HG02885 (cell line): ENCODE measurements around the gene KCNQ1.

Experiments used
- ATAC-seq: cut with Tn5 transposase; IDR thresholded peaks from one replicate; pipeline ENCODE4 v1.9.1; 2021; ENCODE audit warnings: mild to moderate bottlenecking; ENCODE audit not compliant: unreplicated experiment, poor library complexity

KCNQ1 gene

DNA sequence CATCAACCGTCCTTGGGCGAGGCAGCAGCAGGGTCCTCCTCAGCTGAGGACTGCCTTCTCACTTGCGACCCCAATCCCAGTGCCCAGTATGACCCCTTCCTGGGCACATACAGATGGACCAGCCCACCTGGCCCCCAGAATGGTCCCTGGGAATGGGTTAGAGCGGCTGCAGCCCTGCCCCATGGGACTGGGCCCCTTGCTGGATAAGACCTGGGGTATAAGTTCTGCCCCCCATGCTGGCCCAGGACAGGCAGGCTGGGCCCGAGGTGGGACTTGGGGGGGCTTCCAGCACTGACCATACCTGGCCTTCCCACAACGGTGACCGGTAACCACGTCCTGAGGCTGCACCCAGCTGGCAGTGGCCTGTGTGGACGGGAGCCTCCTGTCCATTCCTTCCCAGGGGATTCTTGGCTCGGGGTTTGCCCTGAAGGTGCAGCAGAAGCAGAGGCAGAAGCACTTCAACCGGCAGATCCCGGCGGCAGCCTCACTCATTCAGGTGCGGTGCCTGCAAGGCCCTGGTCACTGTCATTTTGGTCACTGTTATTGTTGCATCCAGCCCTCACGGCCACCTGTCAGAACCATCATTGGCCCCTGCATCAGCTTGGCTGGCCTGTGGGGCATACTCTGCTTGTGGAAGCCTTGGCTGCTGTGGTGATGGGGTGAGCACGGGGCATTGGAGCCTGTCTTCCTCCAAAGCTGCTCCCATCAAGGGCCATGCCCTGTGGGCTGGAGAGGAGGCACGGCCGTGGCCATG, 140.2 kb downstream of the KCNQ1 start:
- no peak for ATAC-seq

DNA sequence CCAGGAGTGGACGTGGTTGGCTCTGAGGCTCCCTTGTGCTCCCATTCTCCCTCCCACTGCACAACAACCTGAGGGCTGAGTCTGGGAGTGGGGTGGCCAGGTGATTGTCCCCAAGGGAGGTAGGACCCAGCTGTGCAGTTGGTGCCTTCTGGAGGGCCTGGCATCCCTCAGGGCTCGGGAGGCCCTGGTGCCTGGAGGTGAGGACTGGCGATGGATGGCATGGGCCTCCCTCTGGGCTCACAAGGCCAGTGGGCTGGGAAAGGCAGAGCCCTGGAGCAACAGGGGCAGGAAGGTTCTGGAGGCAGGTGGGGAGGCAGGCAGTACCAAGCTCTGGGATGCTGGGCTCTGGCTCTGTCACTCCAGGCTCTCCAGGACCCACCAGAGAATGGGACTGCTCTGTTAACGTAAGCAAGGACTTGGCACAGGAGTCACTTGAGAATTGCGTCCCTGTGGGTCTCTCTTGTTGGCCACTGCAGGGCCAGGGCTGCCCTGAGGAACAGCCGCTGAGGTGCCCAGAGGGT, 140.8 kb downstream of the KCNQ1 start:
- ATAC-seq = no peak

DNA sequence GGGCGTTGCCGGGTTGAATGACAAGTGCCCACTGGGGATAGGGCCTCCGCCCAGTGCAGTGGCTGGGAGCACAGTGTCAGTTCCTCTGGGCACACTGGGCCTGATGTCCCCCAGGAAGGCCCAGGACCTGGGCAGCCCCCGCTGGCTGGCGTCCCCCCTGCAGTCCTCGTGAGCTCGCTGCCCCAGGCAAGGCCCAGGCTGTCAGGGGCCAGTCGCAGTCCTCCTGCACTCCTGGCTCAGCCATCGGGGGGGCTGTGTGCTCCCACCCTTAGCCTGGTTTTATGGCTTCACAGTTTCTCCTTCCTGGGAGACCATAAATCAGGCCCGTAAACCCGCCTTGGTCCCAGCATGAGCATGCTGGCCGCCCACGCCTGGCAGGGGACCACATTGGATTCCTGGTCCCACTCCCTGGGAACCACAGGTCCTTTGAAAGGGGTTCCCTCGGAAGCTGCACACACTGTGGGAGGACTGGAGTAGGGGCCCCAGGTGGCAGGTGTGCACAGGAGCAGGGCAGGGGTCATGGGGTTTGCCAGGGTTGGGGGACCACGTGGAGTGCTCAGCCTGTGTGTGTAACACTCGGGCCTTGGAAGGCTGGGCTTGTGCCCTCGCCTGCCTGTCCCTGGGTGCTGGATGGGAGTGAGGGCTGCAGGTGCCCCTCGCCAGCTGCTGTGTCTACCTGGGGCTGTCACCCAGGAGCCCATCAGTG, 141.4 kb downstream of the KCNQ1 start:
- ATAC-seq = no peak

DNA sequence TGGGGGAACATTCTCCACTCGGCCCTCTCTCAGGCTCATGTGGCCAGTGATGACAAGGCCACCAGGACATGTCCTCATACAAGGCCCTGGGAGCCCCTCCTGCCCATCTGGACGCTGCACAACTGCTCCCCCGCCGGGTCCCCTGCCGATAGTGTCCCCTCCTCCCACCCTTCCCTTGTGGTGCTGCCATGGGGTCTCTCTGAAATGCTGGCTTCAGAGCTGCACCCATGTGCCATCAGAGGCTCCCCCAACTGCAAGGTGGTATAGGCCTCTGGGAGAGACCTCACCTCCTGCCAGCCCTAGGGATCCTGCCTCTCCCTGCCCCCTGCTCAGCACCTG, 142.0 kb downstream of the KCNQ1 start:
- ATAC-seq = no peak

DNA sequence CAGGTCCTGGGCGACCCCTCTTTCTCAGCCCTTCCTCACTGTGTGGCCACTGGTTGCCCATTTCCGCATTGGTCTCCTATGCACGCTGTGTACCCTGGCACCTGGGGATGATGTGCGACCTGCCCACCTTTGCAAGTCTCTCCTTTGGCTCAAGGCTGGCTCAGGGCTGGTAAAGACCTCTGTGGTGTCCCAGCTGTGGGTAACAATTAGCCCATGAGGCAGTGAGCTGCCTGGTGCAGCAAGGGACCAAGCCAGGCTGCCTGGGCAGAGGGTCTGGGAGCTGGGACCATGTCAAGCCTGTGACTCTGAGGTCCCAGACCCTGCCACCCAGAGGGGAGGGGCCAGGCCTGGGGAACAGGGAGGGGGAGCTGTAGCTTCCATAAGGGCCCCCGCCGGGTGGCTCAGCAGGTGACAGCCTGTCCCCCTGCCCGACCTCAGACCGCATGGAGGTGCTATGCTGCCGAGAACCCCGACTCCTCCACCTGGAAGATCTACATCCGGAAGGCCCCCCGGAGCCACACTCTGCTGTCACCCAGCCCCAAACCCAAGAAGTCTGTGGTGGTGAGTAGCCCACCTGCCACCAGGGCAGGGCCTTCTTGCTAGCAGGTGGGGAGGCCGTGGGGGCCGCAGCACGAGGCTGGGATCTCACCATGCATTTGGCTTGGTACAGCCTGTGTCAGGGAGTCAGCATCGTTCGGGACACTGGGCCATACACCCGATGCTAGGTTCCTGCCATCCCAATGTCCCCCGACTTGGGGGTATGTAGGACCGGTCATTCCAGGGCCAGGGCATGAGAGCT, 142.5 kb downstream of the KCNQ1 start:
- no peak for ATAC-seq

DNA sequence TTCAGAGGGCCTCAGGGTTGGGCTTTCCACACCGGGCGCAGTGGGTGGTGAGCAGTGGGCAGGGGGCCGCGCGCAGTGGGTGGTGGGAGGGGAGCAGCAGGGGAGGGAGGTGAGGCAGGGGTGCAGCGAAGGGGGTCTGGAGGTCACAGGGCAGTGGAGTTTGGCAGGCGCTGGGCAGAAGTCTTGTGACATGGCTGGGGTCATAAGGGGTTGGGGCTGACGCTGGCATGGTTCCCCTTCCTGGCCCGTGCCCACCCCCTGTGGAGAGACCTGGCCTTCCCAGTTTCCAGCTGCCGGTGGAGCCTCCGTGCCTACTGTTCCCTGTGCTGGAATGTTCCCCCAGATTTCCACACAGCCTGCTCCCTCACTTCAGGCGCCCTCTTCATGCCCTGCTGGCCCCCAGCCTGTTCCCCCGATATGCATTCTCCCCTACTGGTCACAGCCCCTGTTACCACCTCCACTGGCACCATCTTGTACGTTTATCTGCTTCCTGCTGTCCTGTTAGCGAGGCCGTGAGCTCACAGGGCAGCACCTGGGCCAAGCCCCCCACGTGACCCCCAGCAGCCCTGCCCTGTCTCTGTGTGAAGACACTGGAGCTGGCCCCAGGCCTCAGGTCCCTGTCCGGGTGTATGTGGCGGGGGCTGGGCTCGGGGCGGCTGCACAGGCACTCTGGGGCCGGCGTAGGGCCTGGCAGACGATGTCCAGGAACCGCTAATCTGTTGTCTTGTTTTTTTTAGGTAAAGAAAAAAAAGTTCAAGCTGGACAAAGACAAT, 143.4 kb downstream of the KCNQ1 start:
- ATAC-seq = no peak

DNA sequence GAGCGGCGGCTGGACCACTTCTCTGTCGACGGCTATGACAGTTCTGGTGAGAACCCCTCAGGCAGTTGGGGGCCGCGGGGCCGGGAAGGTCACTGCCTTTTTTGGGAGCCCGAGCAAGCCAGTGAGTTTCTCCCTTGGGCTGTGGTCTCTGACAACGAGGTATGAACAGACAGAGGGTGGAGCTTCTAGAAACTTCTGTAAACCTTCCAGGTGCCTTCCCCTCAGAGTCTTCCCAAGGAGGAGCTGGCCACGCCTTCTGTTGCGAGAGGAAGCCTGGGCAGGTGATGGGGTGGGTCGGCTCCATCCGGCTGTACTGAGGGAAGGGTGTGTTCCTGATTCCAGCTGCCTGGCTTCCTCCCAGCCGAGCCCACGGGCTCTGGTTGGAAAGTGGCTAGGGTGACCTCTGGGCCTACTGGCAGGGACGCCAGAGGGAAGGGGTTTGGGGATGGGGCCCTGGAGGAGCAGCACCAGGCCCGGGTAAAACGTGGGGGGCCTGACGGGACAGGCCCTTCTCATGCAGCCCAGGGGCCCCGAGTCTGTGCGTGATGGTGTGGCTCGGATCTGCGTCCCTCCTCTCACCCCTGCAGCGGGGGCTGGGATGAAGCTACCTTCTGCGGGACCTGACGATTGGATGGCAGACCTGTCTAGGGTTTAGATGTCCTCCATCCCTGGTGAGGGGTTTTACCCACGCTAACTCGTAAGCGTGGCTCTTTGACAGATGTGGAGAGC, 144.2 kb downstream of the KCNQ1 start:
- no peak for ATAC-seq

DNA sequence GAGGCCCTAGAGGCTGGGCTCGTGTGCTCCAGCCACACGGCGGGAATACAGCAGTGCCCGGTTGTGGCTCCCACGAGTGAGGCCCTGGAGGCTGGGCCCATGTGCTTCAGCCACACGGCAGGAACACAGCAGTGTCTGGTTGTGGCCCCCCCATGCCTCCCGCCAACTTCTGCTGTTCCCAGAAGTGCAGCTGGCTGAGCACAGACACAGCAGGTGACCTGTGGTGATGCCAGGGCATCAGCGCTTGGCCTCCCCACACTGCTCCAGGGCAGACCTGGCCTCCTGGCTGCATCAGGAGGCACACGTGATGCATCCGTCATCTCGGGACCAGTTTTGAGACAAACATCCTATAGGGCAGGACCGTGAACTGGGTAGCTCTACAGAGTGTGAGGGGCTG, 144.7 kb downstream of the KCNQ1 start:
- ATAC-seq = no peak

DNA sequence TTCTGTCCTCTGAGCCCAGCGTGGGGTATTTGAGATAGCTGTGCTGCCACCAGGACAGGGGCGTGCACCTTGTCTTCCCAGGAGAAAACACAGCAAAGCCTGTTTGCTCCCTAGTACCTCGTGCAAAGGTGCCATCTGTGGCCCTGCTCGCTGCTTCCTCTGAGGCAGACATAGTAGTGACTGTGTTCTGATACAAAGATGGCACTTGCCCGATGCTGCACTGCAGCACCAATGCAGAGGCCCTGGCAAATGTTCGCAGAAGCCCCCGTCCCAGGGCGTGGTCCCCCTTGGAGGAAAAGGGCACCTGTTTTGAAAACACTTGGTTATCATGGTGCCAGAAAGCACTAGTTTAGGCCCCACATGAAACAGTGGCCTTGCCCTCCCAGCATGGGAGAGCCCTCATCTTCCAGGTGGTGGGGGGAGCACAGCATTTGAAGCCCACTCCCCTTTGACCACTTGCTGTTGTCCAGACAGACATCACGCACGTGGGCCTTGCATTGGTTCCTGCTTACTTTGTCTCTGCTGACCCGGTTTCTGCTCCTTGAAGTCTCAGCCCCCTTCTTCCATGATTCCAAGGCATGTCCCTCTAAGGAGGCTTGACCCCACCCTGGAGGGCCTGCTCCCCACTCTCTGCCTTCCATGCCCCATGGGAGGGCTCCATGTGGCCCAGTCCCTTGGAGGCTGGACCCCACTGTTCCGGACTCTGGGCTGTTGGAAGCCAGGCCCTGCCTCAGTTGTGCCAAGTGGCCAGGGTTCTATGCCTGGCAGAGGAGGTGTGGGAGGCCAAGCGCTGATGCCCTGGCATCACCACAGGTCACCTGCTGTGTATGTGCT, 145.5 kb downstream of the KCNQ1 start:
- ATAC-seq = no peak

DNA sequence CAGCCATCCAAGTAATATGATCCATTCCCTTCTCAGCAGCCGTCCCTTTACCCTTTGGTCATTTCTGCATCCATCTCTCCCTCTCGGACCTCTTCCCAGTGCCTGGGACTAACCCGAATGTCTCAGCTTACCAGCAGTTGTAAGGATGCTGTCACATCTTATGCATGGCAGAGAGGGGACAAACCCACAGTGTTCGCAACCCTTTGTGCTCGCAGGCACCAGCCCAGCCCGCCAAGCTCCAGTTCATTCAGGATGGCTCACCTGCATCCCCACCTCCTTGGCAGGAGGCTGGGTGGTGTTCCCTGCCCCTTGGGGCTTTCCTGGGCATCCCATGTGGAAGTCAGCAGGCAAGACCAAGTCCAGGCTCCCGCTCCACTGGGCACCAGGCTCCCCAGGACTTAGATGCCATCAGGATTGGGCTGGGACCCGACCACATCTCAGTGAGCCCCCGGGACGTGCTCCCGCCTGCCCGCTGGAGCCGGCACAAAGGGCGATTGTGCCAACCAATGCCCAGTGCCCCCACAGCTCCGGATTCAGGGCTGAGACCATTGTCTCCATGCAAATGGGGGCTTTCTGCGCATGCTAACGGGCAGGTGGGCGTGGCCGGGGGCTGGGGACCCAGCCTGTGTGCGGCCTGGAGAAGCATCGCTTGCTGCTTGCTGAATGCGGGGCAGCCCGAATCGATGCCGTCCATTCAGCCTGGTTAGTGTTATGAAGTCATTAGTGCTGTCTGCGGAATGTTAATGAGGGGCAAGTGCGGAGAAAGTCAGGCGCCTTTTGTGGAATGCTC, 146.4 kb downstream of the KCNQ1 start:
- no peak for ATAC-seq

DNA sequence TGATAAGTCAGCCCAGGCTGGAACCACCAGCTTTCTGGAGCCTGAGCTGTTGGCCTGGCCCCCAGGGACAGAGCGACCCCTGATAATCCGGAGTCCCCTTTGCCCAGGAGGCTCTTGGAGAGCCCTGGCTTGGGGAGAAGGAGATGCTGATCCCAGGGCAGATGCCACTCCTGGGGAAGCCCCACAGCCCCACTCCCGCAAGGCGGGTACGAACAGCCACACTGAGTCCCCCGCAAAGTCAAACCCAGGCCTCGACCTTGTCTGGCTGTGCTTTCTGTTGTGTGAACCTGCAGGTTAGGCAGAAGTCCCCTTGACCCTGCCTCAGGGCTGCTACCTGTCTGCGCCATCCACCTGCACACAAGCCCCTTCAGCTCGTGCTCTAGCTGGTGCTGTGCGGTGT, 147.0 kb downstream of the KCNQ1 start:
- no peak for ATAC-seq

DNA sequence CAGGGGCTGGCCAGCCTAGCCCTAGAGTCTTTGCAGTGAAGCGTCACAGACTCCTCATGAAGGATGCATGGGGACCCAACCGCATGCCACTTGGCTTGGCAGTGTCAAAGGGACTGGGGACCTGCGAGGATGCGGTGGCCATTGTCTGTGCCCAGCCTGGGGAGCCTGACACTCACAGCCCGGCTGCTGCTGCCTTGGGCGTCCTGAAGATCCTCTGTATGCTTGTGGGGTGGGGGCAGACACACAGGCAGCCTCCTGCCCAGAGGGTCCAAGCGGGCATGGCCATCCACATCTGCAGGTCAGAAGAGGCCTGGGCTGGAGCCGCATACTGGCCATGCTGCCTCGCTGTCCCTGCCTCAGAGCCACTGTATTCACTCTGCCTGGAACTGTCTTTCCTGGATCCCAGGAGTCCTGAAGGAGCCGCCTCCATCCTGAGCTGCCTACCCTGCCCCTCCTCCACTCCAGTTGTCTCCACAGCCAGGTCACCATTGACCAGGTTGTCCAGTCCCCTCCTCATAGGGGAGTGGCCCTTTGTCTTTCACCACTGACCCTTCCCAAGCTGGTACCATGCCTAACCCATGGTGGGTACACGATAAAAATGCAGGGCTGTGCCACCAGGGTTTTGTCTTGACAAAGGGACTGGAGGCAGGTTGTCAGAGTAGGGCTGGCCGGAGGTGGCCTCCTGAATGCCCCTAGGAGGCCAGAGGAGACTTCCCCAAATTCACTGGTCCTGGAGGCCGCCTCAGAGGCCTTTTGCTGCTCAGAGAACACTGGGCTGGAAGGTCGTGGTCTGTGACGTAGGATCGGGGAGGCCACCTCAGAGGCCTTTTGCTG, 148.0 kb downstream of the KCNQ1 start:
- ATAC-seq = no peak

DNA sequence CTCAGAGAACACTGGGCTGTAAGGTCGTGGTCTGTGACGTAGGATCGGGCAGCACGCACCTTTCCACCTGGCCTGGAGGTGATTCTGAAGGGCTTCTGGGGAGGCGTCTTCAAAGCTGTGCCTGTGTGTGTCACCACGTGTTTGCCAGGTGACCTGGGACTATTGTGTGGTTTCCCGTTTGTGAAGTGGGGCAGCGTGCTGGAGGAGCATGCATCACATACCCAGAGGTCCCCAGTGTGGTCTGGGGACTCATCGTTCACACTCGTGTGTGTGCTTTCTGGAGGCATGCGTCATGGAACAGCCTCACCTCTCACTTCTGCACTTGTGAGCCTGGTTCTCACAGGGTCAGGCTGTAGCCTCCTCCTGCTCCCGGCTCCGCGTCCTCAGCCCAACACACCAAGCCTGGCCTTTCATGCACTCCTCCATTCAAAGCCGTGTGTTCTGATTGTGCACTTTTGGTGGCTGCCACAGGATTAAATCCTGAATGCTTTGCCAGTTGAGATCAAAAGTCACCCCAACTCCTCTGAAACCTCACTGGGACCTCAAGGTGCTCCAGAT, 148.7 kb downstream of the KCNQ1 start:
- ATAC-seq = no peak

DNA sequence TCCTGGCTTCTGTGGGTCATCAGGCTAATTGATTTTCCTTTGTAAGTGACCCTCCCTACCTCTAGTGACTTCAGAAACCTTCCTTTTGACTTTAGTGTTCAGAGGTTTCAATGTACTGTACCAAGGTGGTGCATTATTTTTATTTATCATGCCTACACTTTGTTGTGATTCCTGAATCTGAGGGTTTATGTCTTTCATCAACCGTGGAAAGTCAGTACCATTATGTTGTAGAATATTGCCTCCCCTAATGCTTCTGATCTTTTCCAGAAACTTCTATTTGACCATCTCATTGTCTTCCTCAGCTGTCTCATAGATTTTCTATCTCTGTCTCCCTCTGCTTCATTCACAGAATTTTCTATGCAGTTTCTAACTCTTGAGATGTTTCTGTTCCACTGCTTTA, 149.5 kb downstream of the KCNQ1 start:
- ATAC-seq = no peak

DNA sequence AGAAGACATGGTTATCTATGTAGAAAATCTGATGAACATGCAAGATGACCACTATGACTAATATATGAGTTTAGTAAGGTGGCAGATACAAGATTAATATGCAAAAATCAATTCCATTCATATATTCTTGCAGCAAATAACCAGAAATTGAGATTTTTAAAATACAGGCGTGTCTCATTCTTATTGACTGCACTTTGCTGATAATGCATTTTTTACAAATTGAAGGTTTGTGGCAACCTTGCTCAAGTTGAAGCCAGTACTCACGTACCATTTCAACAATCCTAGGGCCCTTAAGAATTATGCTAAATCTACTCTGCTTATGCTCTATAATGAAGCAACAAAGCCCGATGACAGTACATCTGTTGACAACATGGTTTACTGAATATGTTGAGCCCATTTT, 150.4 kb downstream of the KCNQ1 start:
- ATAC-seq = no peak

DNA sequence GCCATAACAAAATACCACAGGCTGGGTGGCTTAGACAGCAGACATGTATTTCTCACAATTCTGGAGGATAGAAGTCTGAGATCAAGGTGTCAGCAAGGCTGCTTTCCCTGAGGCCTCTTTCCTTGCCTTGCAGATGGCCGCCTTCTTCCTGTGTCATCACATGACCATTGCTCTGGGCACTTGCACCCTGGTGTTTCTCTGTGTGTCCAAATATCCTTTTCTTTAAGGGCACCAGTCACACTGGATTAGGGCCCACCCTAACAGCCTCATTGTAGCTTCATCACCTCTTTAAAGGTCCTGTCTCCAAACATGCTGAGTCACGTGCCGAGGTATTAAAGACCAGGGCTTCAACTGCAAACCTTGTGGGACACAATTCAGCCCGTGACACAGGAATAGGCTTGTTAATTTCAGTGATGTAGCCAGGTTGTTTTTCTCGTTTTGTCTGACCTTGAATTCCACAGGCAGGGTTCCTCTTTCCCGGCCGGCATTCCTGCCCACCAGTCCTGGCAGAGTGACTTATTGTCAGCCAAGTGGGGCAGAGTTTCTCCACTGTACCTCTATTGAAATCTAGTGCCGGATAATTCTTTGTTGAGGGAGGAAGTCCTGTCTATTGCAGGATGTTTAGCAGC, 154.9 kb downstream of the KCNQ1 start:
- no peak for ATAC-seq

DNA sequence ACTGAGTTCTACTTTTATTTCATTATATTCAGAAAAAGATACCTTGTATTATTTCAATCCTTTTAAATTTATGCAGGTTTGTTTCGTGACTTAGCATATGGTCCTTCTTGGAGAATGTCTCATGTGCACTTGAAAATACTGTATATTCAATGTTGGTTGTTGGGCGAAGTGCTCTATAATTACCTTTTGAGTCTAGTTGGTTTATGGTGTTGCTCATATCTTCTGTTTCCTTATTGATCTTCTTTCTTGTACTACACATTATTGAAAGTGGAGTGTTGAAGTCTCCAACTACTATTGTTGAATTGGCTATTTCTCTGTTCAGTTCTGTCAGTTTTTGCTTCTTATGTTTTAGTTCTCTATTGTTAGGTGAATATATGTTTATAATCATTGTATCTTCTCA, 164.5 kb downstream of the KCNQ1 start:
- no peak for ATAC-seq
